SK-N-MC (cell line): ENCODE results near the gene PARVA.

Experiments used
- EZH2 ChIP-seq: fragments of 200-600 bp; sonication (generic); IDR thresholded peaks from one replicate; pipeline ENCODE4 v1.6.1; 2017; ENCODE audit warnings: antibody characterized with exemption
- POLR2AphosphoS5 ChIP-seq: IDR thresholded peaks from 2 replicates; pipeline ENCODE4 v1.6.1; 2012; ENCODE audit warnings: mild to moderate bottlenecking, low read depth, low read length, borderline replicate concordance

GRCh38 chr11:12426176-12426575, 48.8 kb downstream of the PARVA start:
- TF ChIP-seq EZH2 (no peak), POLR2AphosphoS5 (no peak)
